Stimulated activated naive CD4-positive, alpha-beta T cell treated with Interleukin-2 at 50 U/mL for 16 hours (primary cell): ENCODE measurements around the gene RESP18.

Experiments used
- DNase-seq: peaks from one replicate; lab custom pipeline; 2025; lab: John Stamatoyannopoulos, UW

The RESP18 gene

DNA sequence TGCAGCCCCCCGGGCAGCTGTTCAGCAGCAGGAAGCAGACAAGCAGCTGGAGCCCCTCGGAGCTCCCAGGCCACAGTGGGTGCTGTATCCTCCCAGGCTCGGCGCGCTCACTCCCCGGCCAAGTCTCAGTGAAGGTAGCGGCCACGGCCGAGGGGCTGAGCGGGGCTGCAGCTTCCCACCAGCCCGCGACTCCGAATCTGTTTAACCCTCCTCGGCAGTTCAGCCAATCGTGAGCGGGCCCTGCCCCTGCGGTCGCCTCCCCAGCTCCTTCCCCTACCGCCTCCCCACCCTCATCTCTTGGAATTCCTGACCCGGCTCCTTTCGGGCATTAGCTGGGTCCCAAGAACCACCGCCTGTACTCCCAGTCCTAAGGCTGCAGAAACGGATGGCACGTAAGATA, at the start of gene RESP18:
TSS of gene RESP18 (minus strand) at position 203 of the 400 bp plus-strand sequence.
- DNase-seq, result no peak

DNA sequence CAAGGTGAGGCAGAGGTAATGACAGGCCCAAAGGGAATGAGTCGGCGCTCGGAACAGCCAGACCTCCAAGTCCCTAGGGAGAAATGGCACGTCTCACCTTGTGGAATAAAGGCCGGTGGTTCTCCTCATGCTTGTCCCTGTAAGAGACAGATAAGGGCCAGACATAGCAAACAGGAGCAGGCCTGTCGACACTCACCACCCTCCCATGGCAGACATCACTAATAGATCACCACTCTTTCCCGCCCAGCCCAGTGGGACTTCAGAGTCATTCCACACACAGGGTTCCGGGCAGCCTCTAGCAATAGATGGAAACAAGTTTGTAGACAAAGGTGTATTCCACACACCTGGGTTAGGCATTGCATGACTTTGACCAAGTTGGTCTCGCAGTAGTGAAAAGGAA, 48.9 kb upstream of the RESP18 start:
- DNase-seq, result no peak

DNA sequence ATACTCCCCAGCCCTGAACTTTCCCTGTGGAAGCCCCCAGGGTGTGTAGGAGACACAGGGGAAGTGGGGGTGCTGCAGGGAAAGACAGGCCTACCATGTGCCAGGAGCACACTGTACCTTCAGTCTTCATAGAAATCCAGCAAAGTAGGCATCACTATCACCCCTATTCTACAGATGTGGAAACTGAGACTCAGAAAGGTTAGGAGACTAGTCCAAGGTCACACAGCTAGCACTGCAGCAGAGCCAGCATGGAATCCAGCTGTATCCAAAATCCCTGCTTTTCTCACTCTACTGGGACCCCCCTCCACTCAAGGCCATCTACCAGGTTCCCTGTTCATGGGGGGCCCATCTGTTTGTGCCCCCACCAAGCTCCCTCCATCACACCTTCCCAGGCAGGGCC, 48.4 kb upstream of the RESP18 start:
- DNase-seq, result no peak

DNA sequence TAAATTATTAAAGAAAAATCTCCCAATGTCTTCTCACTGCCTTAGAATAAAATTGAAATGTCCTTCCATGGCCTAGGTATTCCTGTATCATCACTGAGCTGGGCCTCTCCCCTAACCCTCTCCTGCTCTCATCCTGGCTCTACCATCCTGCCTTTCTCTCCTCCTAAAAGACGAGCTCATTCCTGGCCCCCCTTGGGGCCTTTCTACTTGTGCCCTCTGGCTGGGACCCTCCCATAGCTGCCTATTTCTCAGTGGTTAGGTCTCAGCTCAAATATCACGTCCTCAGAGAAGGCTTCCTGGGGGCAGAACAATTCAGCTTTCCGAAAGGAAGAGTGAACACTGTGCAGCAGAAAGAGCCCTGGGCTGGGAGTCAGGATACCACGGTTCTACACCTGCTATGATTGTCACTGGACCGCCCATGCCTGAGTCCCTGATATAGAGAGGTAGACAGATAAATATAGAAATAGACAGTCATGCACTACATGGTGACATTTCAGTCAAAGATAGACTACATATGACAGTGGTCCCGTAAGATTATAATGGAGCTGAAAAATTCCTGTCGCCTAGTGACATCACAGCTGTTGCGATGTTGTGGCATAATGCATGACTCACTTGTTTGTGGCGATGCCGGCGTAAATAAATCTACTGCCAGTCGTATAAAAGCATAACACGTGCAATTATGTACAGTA, 45.8 kb upstream of the RESP18 start:
- no peak for DNase-seq

DNA sequence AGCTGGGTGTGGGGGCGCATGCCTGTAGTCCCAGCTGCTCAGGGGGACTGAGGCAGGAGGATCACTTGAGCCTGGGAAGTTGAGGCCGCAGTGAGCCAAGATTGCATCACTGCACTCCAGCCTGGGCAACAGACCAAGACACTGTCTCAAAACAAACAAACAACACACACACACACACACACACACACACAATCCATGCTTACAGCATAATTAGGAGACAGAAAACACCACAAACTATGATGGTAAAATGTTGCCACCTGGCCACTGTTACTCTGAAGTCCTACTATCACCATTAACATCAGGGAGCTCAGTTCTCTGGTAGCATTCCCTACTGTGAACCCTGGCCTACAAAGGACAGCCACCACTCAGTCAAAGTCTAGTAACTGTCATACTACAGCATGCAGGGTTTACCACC, 36.9 kb upstream of the RESP18 start:
- DNase-seq, result no peak

DNA sequence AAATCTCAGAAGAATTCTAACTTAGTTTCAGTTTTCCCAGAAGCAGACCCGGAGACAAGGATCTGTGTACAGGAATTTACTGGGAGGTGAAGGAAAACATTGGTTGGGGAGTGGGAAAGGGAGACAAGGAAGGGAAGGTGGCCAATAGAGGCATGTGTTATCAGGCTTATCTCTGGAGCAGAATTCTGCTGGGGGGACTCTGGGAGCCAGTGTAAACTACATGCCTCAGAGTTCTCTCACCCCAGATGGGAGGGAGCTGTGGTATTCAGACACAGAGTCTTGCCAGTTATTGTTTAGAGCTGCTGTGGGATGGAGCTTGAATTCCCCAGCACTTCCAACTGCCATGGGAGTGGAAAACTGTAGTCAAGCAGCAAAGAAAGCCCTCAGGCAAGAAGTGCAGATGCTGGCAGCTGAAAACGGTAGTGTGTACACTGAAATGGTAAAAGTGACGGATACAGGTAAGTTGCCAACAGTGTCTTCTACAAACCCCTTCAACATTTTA, 36.2 kb upstream of the RESP18 start:
- DNase-seq, result no peak

DNA sequence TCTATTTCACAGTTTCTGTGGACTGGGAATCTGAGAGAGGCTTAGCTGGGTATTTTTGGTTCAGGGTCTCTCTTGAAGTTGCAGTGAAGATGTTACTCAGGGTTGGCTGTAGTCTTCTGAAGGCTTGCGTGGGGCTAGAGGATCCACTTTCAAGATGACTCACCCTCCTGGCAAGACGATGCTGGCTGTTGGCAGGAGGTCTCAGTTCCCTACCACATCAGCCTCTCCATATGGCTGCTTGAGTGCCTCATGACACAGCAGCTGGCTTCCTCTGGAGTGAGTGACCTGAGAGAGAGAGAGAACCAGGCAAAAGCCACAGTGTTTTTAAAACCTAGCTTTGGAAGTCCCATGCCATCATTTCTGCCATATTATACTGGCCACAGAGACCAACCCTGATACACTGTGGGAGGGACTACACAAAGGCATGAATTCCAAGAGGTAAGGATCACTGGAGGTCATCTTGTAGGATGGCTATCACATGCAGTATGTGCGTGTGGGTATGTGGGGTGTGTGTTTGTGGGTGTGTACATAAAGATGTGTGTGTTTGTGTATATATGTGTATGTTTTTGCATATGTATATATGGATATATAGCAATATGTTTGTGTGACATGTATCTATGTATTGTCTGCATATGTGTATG, 30.1 kb upstream of the RESP18 start:
- no peak for DNase-seq

DNA sequence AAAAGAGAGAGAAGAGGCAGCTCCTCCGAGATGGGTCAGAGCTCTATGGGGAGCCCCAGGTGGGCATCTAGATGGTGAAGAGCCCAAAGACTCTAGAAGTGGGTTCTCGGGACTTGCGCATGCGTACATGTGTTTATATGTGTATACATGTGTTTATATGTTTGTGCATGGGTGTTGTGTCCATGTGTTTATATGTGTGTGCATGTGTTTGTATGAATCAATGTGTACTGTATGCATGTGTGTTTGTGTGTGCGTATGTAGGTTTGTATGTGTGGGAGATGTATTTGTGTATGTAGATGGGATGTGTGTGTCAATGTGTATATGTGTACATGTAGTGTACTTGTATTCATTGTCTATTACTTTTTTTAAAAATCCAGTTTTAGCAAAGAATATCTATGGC, 29.5 kb upstream of the RESP18 start:
- no peak for DNase-seq

DNA sequence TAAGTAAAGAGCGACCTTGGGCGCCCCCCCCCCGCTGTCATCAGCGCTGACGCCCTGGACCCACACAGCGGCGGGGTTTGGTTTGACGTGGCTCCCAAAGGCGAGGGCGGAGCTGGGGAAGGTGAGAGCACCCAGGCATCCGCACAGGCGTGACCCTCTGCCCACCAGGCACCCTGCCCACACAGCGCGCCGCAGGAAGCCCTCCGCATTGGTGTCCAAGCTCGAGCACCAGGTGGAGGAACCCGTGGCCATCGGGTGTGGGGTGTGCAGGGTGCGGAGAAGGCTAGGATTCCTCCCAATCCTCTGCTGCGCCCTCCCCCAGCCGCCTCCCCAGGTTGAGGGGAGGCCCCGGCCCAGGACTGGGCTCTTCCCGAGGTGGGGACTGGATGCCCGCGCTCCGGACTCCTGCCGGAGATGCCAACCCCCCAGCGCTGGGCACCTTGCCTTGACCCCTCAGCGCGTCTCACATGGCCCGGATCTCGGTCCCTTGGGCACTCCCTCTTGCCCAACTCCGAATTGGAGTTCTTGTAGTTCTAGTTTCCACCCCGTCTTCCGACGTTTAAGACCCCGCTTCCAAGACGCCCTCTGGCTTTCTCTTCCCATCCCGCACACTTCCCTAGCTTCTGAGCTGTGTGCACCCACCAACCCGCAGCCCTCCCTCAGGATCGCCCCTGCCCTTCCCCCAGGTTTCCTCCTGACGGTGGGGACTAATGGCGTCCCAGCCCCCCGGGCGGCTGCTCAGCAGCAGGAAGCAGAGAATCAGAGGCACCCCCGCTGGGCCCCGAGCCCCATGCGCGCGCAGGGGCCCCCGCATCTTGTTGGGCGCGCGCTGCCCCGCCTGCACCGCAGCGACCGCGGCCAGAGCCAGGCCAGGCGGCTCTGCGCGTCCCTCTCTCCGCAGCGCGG, 25.9 kb upstream of the RESP18 start:
- no peak for DNase-seq

DNA sequence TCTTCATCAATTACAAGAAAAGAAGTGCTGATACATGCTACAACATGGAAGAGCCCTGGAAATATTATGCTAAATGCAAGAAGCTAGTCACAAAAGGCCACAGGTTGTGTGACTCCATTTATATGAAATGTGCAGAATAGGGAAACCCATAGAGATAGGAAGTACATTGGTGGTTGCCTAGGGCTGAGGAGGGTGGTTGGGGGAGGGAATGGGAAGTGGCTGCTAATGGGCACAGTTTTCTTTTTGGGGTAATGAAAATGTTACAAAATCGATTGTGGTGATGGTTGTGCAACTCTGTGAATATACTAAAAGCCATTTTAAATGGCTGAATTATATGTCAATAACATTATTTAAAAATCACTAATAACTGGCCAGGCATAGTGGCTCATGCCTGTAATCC, 24.3 kb upstream of the RESP18 start:
- no peak for DNase-seq

DNA sequence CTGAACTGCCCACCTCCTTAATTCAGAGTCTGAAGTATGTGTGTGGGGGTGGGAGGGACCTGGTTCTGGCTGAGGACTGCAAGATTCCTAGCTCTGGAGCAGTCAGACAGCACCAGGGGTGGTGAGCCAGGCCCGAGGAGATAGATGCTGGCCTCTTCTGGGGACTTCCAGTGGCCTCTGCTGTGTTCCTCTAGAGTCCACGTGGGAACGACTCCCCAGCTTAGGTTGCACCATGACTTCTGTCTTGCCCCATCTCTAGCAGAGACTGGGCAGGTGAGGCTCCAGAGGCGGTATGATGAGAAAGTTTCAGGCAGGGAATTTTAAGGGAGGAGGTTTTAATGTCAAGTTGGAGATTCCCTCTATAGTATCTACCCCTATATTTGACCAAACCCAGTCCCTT, 22.0 kb upstream of the RESP18 start:
- no peak for DNase-seq

DNA sequence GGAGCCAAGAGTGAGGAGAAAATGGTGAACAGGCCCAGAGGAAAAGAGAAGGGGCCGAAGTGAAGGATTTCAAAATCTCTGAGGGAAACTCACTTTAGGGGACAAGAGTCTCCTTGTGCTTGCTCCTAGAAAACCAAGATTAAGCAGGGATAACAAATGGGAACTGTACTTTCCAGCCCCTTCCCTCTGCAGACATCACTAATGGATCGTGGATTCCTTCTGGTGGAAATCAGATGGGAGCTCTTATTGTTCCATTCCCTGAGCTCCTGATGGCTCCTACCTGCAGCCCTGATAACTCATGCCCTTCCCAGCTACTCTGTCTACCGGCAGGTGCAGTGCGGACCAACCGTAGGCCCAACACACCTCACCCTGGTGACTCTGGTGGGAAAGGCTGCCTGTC, 20.6 kb upstream of the RESP18 start:
- no peak for DNase-seq

DNA sequence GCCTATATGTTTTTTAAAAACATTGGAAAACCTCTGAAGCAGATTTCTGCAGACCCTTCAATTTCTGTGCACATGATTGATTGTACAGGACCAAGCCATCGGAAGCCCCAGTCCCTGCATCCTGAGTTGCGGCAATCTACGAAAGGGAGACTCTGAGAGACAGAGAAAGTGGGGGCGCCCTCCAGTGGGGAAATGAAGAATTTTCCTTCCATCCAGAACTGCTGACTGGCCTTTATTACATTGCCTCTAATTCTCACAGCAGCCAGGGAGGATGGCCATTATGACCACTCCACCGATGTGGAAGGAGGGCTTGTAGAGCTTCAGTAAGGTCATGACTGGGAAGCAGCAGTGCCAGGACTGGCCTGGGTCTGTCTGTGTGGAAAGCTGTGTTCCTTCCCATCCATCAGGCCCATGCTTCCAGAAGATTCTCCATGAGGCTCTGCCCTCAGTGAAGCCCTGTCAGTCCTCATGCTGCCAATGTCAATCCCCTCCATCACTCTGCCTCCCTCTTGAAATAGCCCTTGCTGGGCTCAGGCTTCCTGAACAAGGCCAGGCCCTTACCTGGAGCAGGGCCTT, 20.0 kb upstream of the RESP18 start:
- DNase-seq, result peak; percentile 44

DNA sequence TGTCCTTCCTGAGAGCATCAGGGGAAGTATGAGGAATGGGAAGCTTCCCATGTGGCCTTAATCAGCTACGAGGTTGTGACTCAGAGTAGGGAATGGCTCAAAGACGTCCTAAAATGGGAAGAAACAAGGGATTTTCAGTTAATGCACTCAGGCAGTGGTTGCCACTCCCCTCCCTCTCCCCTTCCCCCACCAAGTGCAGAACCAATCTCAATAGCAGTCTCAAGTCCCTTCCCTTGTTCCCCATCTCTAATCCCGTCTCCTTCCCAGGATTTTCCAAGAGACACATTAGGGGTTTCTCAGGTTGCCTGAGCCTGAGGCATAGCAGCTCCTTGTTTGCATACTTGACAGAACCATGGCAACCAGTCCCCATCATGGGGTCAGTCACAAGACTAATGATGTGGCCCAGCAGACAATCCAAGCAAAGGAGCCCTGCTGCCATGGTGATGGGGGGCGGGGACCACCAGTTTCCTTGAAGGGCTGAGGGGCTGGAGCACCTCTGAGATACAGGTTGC, 18.2 kb upstream of the RESP18 start:
- DNase-seq, result no peak

DNA sequence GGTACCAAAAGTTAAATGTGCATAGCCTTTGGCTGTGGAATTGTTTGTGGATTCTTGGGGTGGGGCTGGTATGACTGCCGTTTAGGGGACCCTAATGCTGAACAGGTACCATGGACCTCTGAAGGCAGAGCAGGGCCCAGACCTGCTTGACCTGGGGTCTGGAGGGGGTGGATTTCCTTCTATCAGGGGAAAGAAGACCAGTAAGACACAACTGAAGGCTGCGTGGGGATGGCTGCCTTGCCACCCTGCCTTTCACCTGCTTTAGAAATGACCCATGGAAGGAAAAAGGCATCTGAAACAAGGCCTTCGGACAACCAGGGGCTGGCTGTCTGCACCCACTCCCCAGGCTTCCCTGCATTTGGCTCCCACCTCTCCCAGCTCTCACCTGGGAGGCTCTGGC, 17.7 kb upstream of the RESP18 start:
- no peak for DNase-seq

DNA sequence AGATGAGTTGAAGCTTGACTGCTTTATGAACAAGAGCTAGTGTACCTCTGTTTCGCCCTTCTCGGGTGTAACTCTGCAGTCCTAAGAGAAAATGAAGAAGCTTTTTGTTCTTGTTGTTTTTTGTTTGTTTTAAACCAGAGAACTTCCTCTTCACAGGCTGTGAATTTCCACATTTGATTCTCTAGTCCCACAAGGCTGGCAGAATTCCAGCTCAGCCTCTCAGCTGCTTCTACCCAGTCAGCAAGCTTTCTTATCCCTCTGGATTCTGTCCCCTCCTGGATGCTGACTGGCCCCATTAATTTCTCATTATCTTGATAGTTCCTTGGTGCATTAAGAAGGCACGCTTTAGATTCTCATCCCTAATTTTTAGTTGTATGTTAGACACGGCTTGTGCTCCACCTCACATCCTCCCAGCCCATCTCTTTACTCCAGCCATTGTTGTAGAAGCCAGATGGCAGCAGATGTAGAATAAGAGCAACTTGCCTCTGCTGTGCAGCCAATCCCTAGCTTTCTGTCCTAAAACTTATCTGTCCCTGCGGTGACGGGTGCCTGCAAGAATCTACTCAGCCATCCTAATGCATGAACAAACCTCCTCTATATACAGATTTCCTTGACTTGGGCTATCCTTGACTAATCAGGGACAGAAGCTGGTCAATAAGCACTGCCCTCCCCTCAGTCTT, 12.3 kb upstream of the RESP18 start:
- no peak for DNase-seq

DNA sequence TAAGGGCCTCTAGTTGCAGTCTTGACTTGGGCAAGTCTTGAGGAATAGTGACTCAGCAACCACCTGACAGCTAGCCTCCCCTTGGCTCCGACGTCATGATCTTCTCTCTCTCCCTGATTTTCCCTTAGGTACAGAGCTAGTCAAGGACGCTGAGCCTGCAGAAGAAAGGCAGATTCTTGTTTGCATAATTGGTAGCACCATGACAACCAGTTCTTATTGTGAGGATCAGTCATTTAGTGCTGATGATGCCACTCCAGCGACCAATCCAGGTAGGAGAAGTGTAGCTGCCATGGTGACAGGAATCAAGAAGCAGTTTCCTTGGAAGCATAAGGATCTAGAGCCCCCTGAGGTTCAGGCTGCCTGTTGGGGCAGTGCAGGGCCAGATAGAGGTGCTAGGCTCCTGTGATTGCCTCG, 2.8 kb upstream of the RESP18 start:
- no peak for DNase-seq

DNA sequence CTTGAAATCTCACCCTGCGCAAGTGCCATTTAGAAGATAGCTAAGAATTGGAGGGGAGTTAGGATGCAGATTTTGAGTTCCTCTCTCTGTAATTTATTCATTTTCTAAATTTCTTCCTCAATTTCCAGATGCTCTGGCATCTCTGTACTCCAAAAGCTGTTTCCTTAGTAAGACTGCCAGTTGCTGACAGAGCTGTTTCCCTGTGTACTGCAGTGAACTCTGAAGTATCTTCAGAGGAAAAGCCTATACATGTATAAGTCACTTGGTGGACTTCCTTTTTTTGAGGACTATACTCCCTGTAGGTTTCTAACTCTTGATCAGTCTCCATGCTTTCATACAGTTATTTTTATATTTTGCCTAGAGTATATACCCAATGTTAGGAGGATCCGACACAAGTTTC, 1.5 kb upstream of the RESP18 start:
- no peak for DNase-seq

DNA sequence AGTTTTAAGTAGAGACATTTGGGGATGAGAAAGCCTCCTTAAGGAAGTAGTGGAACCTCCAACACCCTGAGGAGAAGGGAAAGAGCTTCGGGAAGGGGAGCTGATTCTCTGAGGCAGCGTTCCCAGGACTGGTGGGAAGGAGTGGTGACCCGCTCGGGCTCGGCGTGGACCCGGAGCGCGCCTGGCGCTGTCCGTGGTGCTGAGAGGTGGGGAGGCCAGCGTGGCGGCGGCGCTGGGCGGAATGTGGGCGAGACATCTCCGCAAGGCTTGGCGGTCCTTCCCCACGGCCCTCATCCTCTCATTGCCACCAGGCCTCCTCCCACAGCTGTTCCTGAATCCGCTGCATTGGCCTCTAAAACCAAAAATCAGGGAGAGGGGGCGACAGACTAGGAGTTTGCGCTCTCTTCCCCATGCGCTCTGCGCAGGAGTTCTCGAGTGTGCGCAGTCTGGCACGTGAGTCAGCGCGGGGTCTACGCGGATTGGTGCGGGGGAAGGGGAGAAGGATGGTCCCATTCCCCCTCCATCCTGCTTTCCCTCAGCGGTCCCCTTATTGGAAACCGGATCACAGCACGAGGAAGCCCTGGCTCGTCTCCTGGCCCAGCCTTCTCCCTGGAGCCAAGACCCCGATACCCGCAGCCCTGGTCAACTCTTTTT, 857 bp downstream of the RESP18 start:
- DNase-seq, result no peak

DNA sequence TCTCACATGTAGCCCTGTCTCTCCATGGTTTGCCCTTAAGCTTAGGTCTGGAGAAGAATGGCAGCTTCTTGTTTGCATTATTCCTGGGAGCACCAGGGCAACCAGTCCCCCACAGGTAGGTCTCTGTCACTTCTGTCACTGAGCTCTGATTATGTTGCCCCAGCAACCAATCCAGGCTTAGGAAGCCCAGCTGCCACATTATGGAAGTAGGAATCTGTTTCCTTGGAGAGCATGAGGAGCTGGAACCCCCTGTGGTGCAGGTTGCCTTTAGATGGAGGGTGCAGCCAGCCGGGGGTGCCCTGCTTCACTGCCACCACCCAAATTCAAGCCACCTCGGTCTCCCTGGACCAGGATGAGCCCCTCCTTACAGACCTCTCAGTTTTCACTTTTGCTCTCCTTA, 4.8 kb downstream of the RESP18 start:
- DNase-seq, result no peak

DNA sequence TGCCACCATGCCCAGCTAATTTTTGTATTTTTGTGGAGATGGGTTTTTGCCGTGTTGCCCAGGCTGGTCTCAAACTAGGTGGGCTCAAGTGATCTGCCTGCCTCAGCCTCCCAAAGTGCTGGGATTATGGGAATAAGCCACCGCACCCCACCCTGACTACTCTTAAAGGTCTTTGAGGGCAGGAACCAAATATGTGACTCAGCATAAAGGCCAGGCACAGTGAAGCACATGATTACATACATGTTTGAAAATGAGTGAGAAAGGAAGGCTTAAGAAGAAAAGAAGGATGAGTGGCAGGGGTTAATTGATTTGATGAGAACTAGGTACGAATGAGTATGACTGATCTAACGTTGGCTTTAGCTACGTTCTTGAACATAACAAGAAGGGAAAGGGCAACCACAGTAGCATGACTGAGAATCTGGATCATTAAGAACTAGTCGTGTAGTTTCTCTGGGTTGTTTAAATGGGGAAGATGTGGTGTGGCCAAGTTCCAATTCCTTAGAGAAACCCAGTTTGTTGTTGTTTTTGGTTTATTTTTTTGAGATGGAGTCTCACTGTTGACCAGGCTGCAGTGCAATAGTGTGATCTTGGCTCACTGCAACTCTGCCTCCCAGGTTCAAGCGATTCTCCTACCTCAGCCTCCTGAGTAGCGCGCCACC, 6.8 kb downstream of the RESP18 start:
- DNase-seq, result no peak
